PC-3 (cell line): ENCODE measurements around the gene KIF3A.

Experiments used
- CTCF ChIP-seq: fragments of 300-600 bp; sonication (generic); conservative IDR thresholded peaks from 2 replicates; pipeline ENCODE4 v1.5.1; 2017; ENCODE audit warnings: antibody characterized with exemption, low read depth, mild to moderate bottlenecking, low read length
- EZH2 ChIP-seq: fragments of 300-600 bp; sonication (generic); IDR thresholded peaks from one replicate; pipeline ENCODE4 v1.6.1; 2017; ENCODE audit warnings: antibody characterized with exemption, mild to moderate bottlenecking, low read length; ENCODE audit not compliant: unreplicated experiment
- EZH2phosphoT487 ChIP-seq: fragments of 300-600 bp; sonication (generic); IDR thresholded peaks from 2 replicates; pipeline ENCODE4 v1.6.1; 2018; ENCODE audit warnings: mild to moderate bottlenecking, antibody characterized with exemption, low read length, borderline replicate concordance

GRCh38 chr5:132771503-132771998, 34.2 kb upstream of the KIF3A start:
- TF ChIP-seq CTCF = no peak
- TF ChIP-seq EZH2 = no peak
- TF ChIP-seq EZH2phosphoT487 = no peak
